IMR-90 (cell line): Measurements from ENCODE around the gene SPOCK3. TPM values are rescaled to one million over a fixed set of nuclear protein-coding genes. Genes with fewer than 3 reads are reported as not detected.

ENCODE experiments used
- ATAC-seq: fragments of 200-7000 bp; cut with Tn5 transposase; 2 replicates; pipeline ENCODE4 v1.9.1; 2020; ENCODE audit warnings: low read depth, mild to moderate bottlenecking, moderate library complexity
- BruUV-seq: library from RNA; stranded (reverse); fragments of 400-500 nt; replicated peaks from 2 replicates; lab custom pipeline; 2021; lab: Mats Ljungman, UMichigan
- CTCF ChIA-PET: fragments of 300-600 bp; formaldehyde crosslinking; extraction: SDS; loops from one replicate; lab custom pipeline; 2021; ENCODE audit warnings: antibody characterized with exemption; lab: Yijun Ruan, JAX
- POLR2A ChIA-PET: fragments of 300-600 bp; sonication (Branson Sonifier 250); formaldehyde crosslinking; loops from one replicate; lab custom pipeline; 2022; ENCODE audit warnings: antibody characterized with exemption; ENCODE audit not compliant: unreplicated experiment; lab: Charles Lee
- DNase-seq: peaks from one replicate; pipeline ENCODE4 v3.0.0; 2013
- H2AFZ ChIP-seq: replicated peaks from 2 replicates; pipeline ENCODE3; 2013; ENCODE audit warnings: low read length, mild to moderate bottlenecking; ENCODE audit not compliant: poor library complexity
- H2AK5ac ChIP-seq: 2 replicates; pipeline ENCODE4 v1.6.1; 2013; ENCODE audit warnings: low read depth, low read length, inconsistent platforms
- H2AK9ac ChIP-seq: replicated peaks from 2 replicates; pipeline ENCODE3; 2013; ENCODE audit warnings: mild to moderate bottlenecking, low read depth, low read length, moderate library complexity; ENCODE audit not compliant: poor library complexity
- H2BK120ac ChIP-seq: 2 replicates; pipeline ENCODE4 v1.6.1; 2013; ENCODE audit warnings: low read depth, low read length, inconsistent platforms
- H2BK15ac ChIP-seq: 3 replicates; pipeline ENCODE4 v1.6.1; 2013; ENCODE audit warnings: low read depth, low read length, inconsistent platforms
- H2BK20ac ChIP-seq: 2 replicates; pipeline ENCODE4 v1.6.1; 2013; ENCODE audit warnings: low read depth, mild to moderate bottlenecking, inconsistent platforms, low read length, moderate library complexity
- H2BK5ac ChIP-seq: 2 replicates; pipeline ENCODE4 v1.6.1; 2013; ENCODE audit warnings: mild to moderate bottlenecking, low read depth, low read length, inconsistent platforms; ENCODE audit not compliant: poor library complexity, severe bottlenecking
- H3K14ac ChIP-seq: replicated peaks from 2 replicates; pipeline ENCODE4 v1.6.1; 2013; ENCODE audit warnings: low read depth, low read length, inconsistent platforms
- H3K18ac ChIP-seq: 2 replicates; pipeline ENCODE4 v1.6.1; 2013; ENCODE audit warnings: low read depth, low read length, control low read depth
- H3K23ac ChIP-seq: 2 replicates; pipeline ENCODE4 v1.6.1; 2013; ENCODE audit warnings: low read depth, low read length, inconsistent platforms
- H3K27ac ChIP-seq: 2 replicates; pipeline ENCODE4 v1.5.1; 2013; ENCODE audit warnings: mild to moderate bottlenecking, control low read depth, low read length; ENCODE audit not compliant: insufficient read depth
- H3K27me3 ChIP-seq: 2 replicates; pipeline ENCODE4 v1.6.1; 2013; ENCODE audit warnings: low read length; ENCODE audit not compliant: control insufficient read depth, insufficient read depth
- H3K36me3 ChIP-seq: 2 replicates; pipeline ENCODE4 v1.6.1; 2013; ENCODE audit warnings: low read length, mixed read lengths; ENCODE audit not compliant: control insufficient read depth, insufficient read depth
- H3K4ac ChIP-seq: 2 replicates; pipeline ENCODE4 v1.6.1; 2013; ENCODE audit warnings: low read depth, low read length, inconsistent platforms
- H3K4me1 ChIP-seq: 2 replicates; pipeline ENCODE4 v1.6.1; 2013; ENCODE audit warnings: low read length, mixed read lengths; ENCODE audit not compliant: control insufficient read depth, insufficient read depth
- H3K4me2 ChIP-seq: 2 replicates; pipeline ENCODE4 v1.6.1; 2013; ENCODE audit warnings: low read depth, mild to moderate bottlenecking, control low read depth, low read length, moderate library complexity
- H3K4me3 ChIP-seq: 2 replicates; pipeline ENCODE4 v1.5.1; 2013; ENCODE audit warnings: low read depth, mild to moderate bottlenecking, control low read depth, low read length, moderate library complexity; ENCODE audit not compliant: insufficient read depth
- H3K56ac ChIP-seq: 2 replicates; pipeline ENCODE4 v1.6.1; 2013; ENCODE audit warnings: low read length, inconsistent platforms; ENCODE audit not compliant: insufficient read depth; ENCODE audit errors: extremely low read depth
- H3K79me1 ChIP-seq, 2 experiments: 2 replicates each; pipeline ENCODE4 v1.6.1; 2013; ENCODE audit warnings: low read length in 2 of 2, inconsistent platforms in 1 of 2, low read depth in 1 of 2
- H3K9ac ChIP-seq: 2 replicates; pipeline ENCODE4 v1.6.1; 2013; ENCODE audit warnings: low read depth, low read length, control low read depth
- H3K9me1 ChIP-seq: 2 replicates; pipeline ENCODE4 v1.6.1; 2013; ENCODE audit warnings: low read length, inconsistent platforms; ENCODE audit not compliant: insufficient read depth
- H3K9me3 ChIP-seq: 2 replicates; pipeline ENCODE4 v1.6.1; 2013; ENCODE audit warnings: low read length; ENCODE audit not compliant: control insufficient read depth, insufficient read depth
- H4K20me1 ChIP-seq: 2 replicates; pipeline ENCODE4 v1.6.1; 2013; ENCODE audit warnings: low read length, inconsistent platforms; ENCODE audit not compliant: insufficient read depth
- H4K5ac ChIP-seq: 2 replicates; pipeline ENCODE4 v1.6.1; 2013; ENCODE audit warnings: mild to moderate bottlenecking, low read depth, low read length, control low read depth
- H4K8ac ChIP-seq, 2 experiments: 2 replicates each; pipeline ENCODE4 v1.6.1; 2013; ENCODE audit warnings: low read depth in 2 of 2, low read length in 2 of 2, control low read depth in 1 of 2, inconsistent platforms in 1 of 2
- H4K91ac ChIP-seq: 2 replicates; pipeline ENCODE4 v1.6.1; 2013; ENCODE audit warnings: low read depth, low read length, inconsistent platforms; ENCODE audit not compliant: insufficient read depth
- BHLHE40 ChIP-seq: fragments of 150-350 bp; IDR thresholded peaks from 2 replicates; pipeline ENCODE4 v1.6.1; 2016; ENCODE audit warnings: mild to moderate bottlenecking, low read depth, low read length
- CEBPB ChIP-seq: IDR thresholded peaks from 2 replicates; pipeline ENCODE4 v1.6.1; 2012; ENCODE audit warnings: low read depth, low read length, improper control_type of control experiment
- CHD1 ChIP-seq: IDR thresholded peaks from 2 replicates; pipeline ENCODE4 v1.6.1; 2012; ENCODE audit warnings: low read depth, low read length, improper control_type of control experiment
- CTCF ChIP-seq: conservative IDR thresholded peaks from 2 replicates; pipeline ENCODE4 v1.5.1; 2012; ENCODE audit warnings: mild to moderate bottlenecking, low read depth, low read length, improper control_type of control experiment
- ELK1 ChIP-seq: fragments of 150-350 bp; IDR thresholded peaks from 2 replicates; pipeline ENCODE4 v1.6.1; 2016; ENCODE audit warnings: low read depth, mild to moderate bottlenecking, low read length, moderate library complexity, borderline replicate concordance
- FOS ChIP-seq: fragments of 150-350 bp; IDR thresholded peaks from 2 replicates; pipeline ENCODE4 v1.6.1; 2016; ENCODE audit warnings: low read depth, low read length
- MAFK ChIP-seq: IDR thresholded peaks from 2 replicates; pipeline ENCODE4 v1.6.1; 2012; ENCODE audit warnings: low read depth, low read length, improper control_type of control experiment
- MAZ ChIP-seq: IDR thresholded peaks from 2 replicates; pipeline ENCODE4 v1.6.1; 2012; ENCODE audit warnings: low read depth, mild to moderate bottlenecking, low read length, improper control_type of control experiment, moderate library complexity, borderline replicate concordance
- MXI1 ChIP-seq: IDR thresholded peaks from 2 replicates; pipeline ENCODE4 v1.6.1; 2012; ENCODE audit warnings: low read depth, mild to moderate bottlenecking, low read length, moderate library complexity, borderline replicate concordance
- NFE2L2 ChIP-seq: fragments of 150-350 bp; IDR thresholded peaks from 2 replicates; pipeline ENCODE4 v1.6.1; 2016; ENCODE audit warnings: low read depth, mild to moderate bottlenecking, low read length
- POLR2A ChIP-seq: IDR thresholded peaks from 2 replicates; pipeline ENCODE4 v1.6.1; 2012; ENCODE audit warnings: mild to moderate bottlenecking, low read depth, low read length
- RAD21 ChIP-seq: IDR thresholded peaks from 2 replicates; pipeline ENCODE4 v1.6.1; 2012; ENCODE audit warnings: low read length, improper control_type of control experiment
- RCOR1 ChIP-seq: IDR thresholded peaks from 2 replicates; pipeline ENCODE4 v1.6.1; 2012; ENCODE audit warnings: mild to moderate bottlenecking, low read length, improper control_type of control experiment; ENCODE audit not compliant: insufficient replicate concordance
- RFX5 ChIP-seq: IDR thresholded peaks from 2 replicates; pipeline ENCODE4 v1.8.0; 2012; ENCODE audit warnings: low read depth, mild to moderate bottlenecking, low read length, moderate library complexity
- SMC3 ChIP-seq: fragments of 150-350 bp; IDR thresholded peaks from 2 replicates; pipeline ENCODE4 v1.6.1; 2016; ENCODE audit warnings: low read depth, mild to moderate bottlenecking, antibody characterized with exemption, low read length, moderate library complexity
- USF2 ChIP-seq: fragments of 150-350 bp; IDR thresholded peaks from 2 replicates; pipeline ENCODE4 v1.6.1; 2017; ENCODE audit warnings: mild to moderate bottlenecking, antibody characterized with exemption, low read length, low read depth
- dilution Hi-C: fragments of 300-500 bp; cut with HindIII; formaldehyde crosslinking; loops from one replicate; pipeline ENCODE4 v1.14.3; 2018; ENCODE audit warnings: low sequenced_read_pairs; ENCODE audit not compliant: unreplicated experiment
- in situ Hi-C: fragments of 300-500 bp; cut with MboI; formaldehyde crosslinking; loops from 3 replicates; pipeline ENCODE4 v1.14.3; 2019; ENCODE audit warnings: low sequenced_read_pairs, inconsistent platforms, mixed read lengths
- intact Hi-C: fragments of 100-400 bp; cut with micrococcal nuclease; formaldehyde crosslinking; loops from 2 replicates; pipeline ENCODE4 v1.10.0; 2022
- polyA plus RNA-seq, 3 experiments: library from polyadenylated mRNA; depleted of rRNA; stranded (reverse); fragments of >200 nt; gene quantifications; 2 replicates each; pipeline ENCODE4 v1.2.3, GENCODE V29; 2012; ENCODE audit warnings: low replicate concordance in 1 of 3
- total RNA-seq: library from RNA; depleted of rRNA; stranded (reverse); fragments of >200 nt; gene quantifications from 2 replicates; pipeline ENCODE4 v1.2.3, GENCODE V29; 2012

Gene SPOCK3
- total and polyA plus RNA-seq, 2 of the 4 experiments (the other 2 are of a cell fraction): not detected

GRCh38 chr4:167088115-167088514 is 146.2 kb downstream of the SPOCK3 start:
- Histone ChIP-seq H2AK9ac (no peak overlapping the region), H2AK5ac (no peak overlapping the region), H2BK20ac (no peak overlapping the region), H4K91ac (no peak overlapping the region), H3K14ac (no peak overlapping the region), H3K9ac (no peak overlapping the region), H3K23ac (no peak overlapping the region), H2BK120ac (no peak overlapping the region), H3K18ac (no peak overlapping the region), H3K27ac (no peak overlapping the region), H3K27me3 (no peaks in the 10 kb centered on the region), H2AFZ (no peak overlapping the region), H3K9me1 (no peaks in the 10 kb centered on the region), H3K4me2 (no peak overlapping the region), H4K20me1 (no peaks in the 10 kb centered on the region), H2BK15ac (no peak overlapping the region), H3K36me3 (no peaks in the 10 kb centered on the region), H3K4me3 (no peak overlapping the region), H3K9me3 (no peaks in the 10 kb centered on the region), H3K79me1 (no peaks in the 10 kb centered on the region), H4K8ac (no peak overlapping the region), H3K4ac (no peak overlapping the region), H3K56ac (no peak overlapping the region), H4K5ac (no peak overlapping the region), H3K4me1 (no peaks in the 10 kb centered on the region), H2BK5ac (no peak overlapping the region)
- dilution Hi-C loops: no loop called here
- BruUV-seq: no TSS peak
- TF ChIP-seq ELK1 (no peak), BHLHE40 (no peak), FOS (no peak), MAFK (no peak), RCOR1 (no peak), CTCF (no peak), RFX5 (no peak), CHD1 (no peak), MAZ (no peak), USF2 (no peak), CEBPB (no peak), POLR2A (no peak), SMC3 (no peak), RAD21 (no peak), NFE2L2 (no peak), MXI1 (no peak)
- intact Hi-C loops: no loop called here
- in situ Hi-C loops: no loop called here
- DNase-seq: no peak
- ChIA-PET CTCF (no interaction called here), POLR2A (no interaction called here)
- no peak for ATAC-seq
